Measurements from ENCODE around the gene KCNQ1OT1. TPM values are rescaled to one million over a fixed set of nuclear protein-coding genes. Genes with fewer than 3 reads are reported as not detected.

Gene KCNQ1OT1
- total RNA-seq, 1 experiment from 2014 or later = 1.2 TPM

DNA sequence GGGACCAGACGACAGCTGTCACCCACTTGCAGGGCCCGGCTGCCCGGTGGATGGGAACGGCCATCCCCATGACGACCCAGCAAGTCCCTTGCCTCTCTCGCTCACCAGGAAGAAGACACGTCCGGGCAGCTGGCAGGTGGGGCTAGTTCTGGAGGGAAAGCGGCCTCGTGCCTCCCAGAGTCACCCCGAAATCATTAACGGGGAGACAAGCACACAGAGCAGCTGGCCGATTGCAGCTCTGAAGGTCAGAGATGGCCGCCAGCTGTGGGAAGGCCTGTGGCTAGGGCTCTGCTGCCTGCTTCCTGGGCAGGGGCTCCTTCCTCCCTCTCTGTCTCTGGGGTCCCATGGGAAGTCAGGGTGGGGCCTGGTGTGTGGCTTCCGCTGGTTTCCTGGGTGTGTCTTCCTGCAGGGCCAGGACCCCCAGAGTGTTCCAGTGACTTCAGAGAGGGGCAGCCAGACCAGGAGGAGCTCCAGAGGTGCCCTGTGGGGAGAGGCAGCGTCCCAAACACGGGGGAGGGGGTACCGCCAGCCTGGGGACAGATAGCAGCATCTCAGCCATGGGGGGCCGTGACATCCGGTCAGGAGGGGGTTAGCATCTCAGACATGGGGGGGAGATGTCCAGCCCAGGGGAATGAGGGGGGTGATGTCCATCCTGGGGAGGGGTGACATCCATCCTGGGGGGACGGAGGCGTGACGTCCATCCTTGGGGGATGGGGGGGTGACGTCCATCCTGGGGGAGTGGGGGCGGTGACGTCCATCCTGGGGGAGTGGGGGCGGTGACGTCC, 140.1 kb downstream of the KCNQ1OT1 start:
- no peak overlapping the region for H3K27ac Mint-ChIP-seq
- Histone ChIP-seq H3K27ac (ENCODE audit: insufficient read length, low read depth, low read length) (no peak overlapping the region), H3K9ac (ENCODE audit: extremely low read depth, insufficient read length, low read length) (no peak overlapping the region), H3K23ac (ENCODE audit: insufficient read length, low read depth, low read length) (no peak overlapping the region), H4K20me1 (ENCODE audit: control insufficient read depth, insufficient read depth, insufficient read length) (no peaks in the 10 kb centered on the region), H3K4ac (ENCODE audit: low read depth, low read length) (no peak overlapping the region), H4K5ac (ENCODE audit: insufficient read length, low read depth, low read length) (no peak overlapping the region), H3K79me2 (ENCODE audit: insufficient read depth, low read length) (no peaks in the 10 kb centered on the region), H3K18ac (ENCODE audit: insufficient read length, low read depth, low read length) (no peak overlapping the region), H2BK12ac (ENCODE audit: insufficient read length, low read depth, low read length) (no peak overlapping the region), H2BK120ac (ENCODE audit: low read depth, low read length, poor library complexity, severe bottlenecking) (no peak overlapping the region), H3K9me3 (ENCODE audit: control insufficient read depth, low read depth, low read length) (no peaks in the 10 kb centered on the region), H3K79me1 (ENCODE audit: insufficient read depth, low read depth, low read length, poor library complexity, severe bottlenecking) (no peaks in the 10 kb centered on the region), H4K91ac (ENCODE audit: insufficient read length, low read depth, low read length) (no peak overlapping the region), H4K8ac (replicated peaks; ENCODE audit: insufficient read length, low read depth, low read length) (no peak overlapping the region), H3K27me3 (ENCODE audit: insufficient read depth, low read length) (peaks cover 10% of the 10 kb centered on the region; the same call in 1 of the 2 replicates), H3K4me2 (ENCODE audit: insufficient read depth, insufficient read length, low read length) (no peak overlapping the region), H2AK5ac (ENCODE audit: insufficient read length, low read length) (no peak overlapping the region), H3K4me1 (ENCODE audit: insufficient read depth, low read length) (no peaks in the 10 kb centered on the region; the same call in 1 of the 2 replicates), H3T11ph (ENCODE audit: low read length) (no peak overlapping the region), H3K56ac (ENCODE audit: insufficient read length, low read depth, low read length) (no peak overlapping the region), H3K14ac (ENCODE audit: insufficient read depth, low read length) (no peak overlapping the region; the same call in 1 of the 2 replicates), H2BK20ac (ENCODE audit: low read depth, low read length, poor library complexity, severe bottlenecking) (no peak overlapping the region), H3K23me2 (ENCODE audit: insufficient read length, low read depth, low read length, poor library complexity, severe bottlenecking) (no peaks in the 10 kb centered on the region), H2BK15ac (ENCODE audit: low read depth, low read length) (no peak overlapping the region), H2BK5ac (ENCODE audit: insufficient read length, low read length) (no peak overlapping the region), H2AFZ (ENCODE audit: low read length) (no peak overlapping the region)
- no peak for TF ChIP-seq CTCF (conservative IDR thresholded peaks at IDR 0.05)
- no peak for DNase-seq
- peaks cover 81% of the 10 kb centered on the region for H3K27me3 Mint-ChIP-seq (ENCODE audit: low read depth)
- no CpG with 5 or more reads among the region's 28 CpGs for WGBS (ENCODE audit: extremely low coverage, insufficient read length, low lambda C conversion rate)
- H3K4me3 Mint-ChIP-seq = no peak overlapping the region
- peaks cover 0 to 9% (median 3%) of the 10 kb centered on the region in 3 experiments; a peak in 3 of 7 replicates for H3K36me3 Mint-ChIP-seq (ENCODE audit: insufficient read depth in 1 of 3, low read depth in 3 of 3)
- H3K4me1 Mint-ChIP-seq = peaks cover 8 to 13% of the 10 kb centered on the region in 2 experiments
- H3K9me3 Mint-ChIP-seq = peaks cover 4 to 9% of the 10 kb centered on the region in 2 experiments
